Kidney (tissue), 14 donors: ENCODE data around the gene ADGRE2. TPM values are rescaled to one million over a fixed set of nuclear protein-coding genes. Genes with fewer than 3 reads are reported as not detected.
"Not testable (repeated sequence)": the region's sequence is repeated elsewhere in the genome, so short reads cannot be mapped to it uniquely, and the experiment has no call there.

ENCODE experiments used
- DNase-seq, 5 donors: peaks; one replicate each; pipeline ENCODE4 v3.0.0-alpha.2; 2013 to 2020
- FAIRE-seq: peaks from 2 replicates; lab custom pipeline; 2012; peaks lifted over from hg19 to GRCh38; lab: Jason Lieb, UNC
- H3K27ac ChIP-seq, 2 donors: one replicate each; pipeline ENCODE4 v1.7.0; 2013; ENCODE audit warnings: low read depth in 2 of 2, low read length in 2 of 2, inconsistent platforms in 1 of 2
- H3K27me3 ChIP-seq: one replicate; pipeline ENCODE4 v1.7.1; 2013; ENCODE audit warnings: low read length, inconsistent platforms; ENCODE audit not compliant: control insufficient read depth, insufficient read depth
- H3K36me3 ChIP-seq, 3 donors: one replicate each; pipeline versions ENCODE4 v1.7.0 to v1.7.1; 2013; ENCODE audit warnings: low read length in 3 of 3, control low read depth in 1 of 3, inconsistent platforms in 1 of 3; ENCODE audit not compliant: insufficient read depth in 3 of 3, control insufficient read depth in 2 of 3
- H3K4me1 ChIP-seq, 3 donors: one replicate each; pipeline versions ENCODE4 v1.7.0 to v1.7.1; 2013; ENCODE audit warnings: low read length in 3 of 3, inconsistent platforms in 1 of 3, low read depth in 1 of 3; ENCODE audit not compliant: control insufficient read depth in 2 of 3, insufficient read depth in 2 of 3
- H3K4me3 ChIP-seq, 3 donors: one replicate each; pipeline versions ENCODE4 v1.7.0 to v1.8.1; 2013; ENCODE audit warnings: low read length in 3 of 3, control low read depth in 1 of 3, inconsistent platforms in 1 of 3
- H3K9ac ChIP-seq, 3 donors: one replicate each; pipeline versions ENCODE4 v1.7.0 to v1.7.1; 2013; ENCODE audit warnings: low read length in 3 of 3, control low read depth in 1 of 3, inconsistent platforms in 1 of 3
- H3K9me3 ChIP-seq, 3 donors: one replicate each; pipeline versions ENCODE4 v1.7.0 to v1.7.1; 2013; ENCODE audit warnings: low read length in 3 of 3, control low read depth in 1 of 3, inconsistent platforms in 1 of 3; ENCODE audit not compliant: control insufficient read depth in 2 of 3, insufficient read depth in 1 of 3
- CTCF ChIP-seq: IDR thresholded peaks from 3 replicates; pipeline ENCODE4 v1.5.1; 2012; ENCODE audit warnings: mild to moderate bottlenecking, moderate library complexity, borderline replicate concordance; ENCODE audit not compliant: insufficient read depth; ENCODE audit errors: extremely low read depth
- intact Hi-C: fragments of 100-400 bp; cut with DNase I; formaldehyde crosslinking; loops from one replicate; pipeline ENCODE4 v1.11.1; 2022
- polyA plus RNA-seq: library from polyadenylated mRNA; stranded (reverse); fragments of 350-450 nt; fragmentation: Illumina TruSeq; extraction: RNeasy Lipid Tissue Mini Kit (QIAGEN cat#74804); gene quantifications from one replicate; pipeline ENCODE4 v1.2.3, GENCODE V29; 2014; ENCODE audit warnings: low read depth, low replicate concordance; ENCODE audit not compliant: insufficient read depth
- total RNA-seq: library from RNA; stranded (reverse); fragmentation: NEBNext Ultra II Directional; extraction: Animal tissue kit (Norgen Biotek cat#: 25700); gene quantifications from one replicate; pipeline ENCODE4 v1.2.1, GENCODE V29; 2021
- donor health status: control.
- donor health status: control.
- donor health status: control.
- donor health status: control.
- donor health status: control.
- donor health status: DM: yes; HTN: yes; CAD: no.
- donor health status: Normal renal cell carcinoma (clear cell type).

Gene ADGRE2
- total and polyA plus RNA-seq, 2 donors from 2014 or later = 0.15 to 10.4 TPM

GRCh38 chr19:14786421-14786851 is 8.1 kb upstream of the ADGRE2 start:
- intact Hi-C loops = no loop called here
- Histone ChIP-seq H3K4me3 (no peak overlapping the region), H3K36me3 (no peaks in the 10 kb centered on the region), H3K27ac (no peak overlapping the region), H3K9ac (no peak overlapping the region), H3K9me3 (no peaks in the 10 kb centered on the region), H3K27me3 (no peaks in the 10 kb centered on the region), H3K4me1 (no peaks in the 10 kb centered on the region)
- TF ChIP-seq CTCF = peak; percentile 53
- DNase-seq = peak; percentile 25 to 84 (median 45)
- no peak for FAIRE-seq

- intact Hi-C loops = not testable (repeated sequence)
Measured at GRCh38 chr19:14785102-14785793, 6.9 kb upstream of the ADGRE2 start.

GRCh38 chr19:14784730-14785101 is 6.4 kb upstream of the ADGRE2 start:
- H3K27me3 ChIP-seq, H3K9me3 ChIP-seq, H3K4me3 ChIP-seq, intact Hi-C loops, H3K27ac ChIP-seq, FAIRE-seq, H3K4me1 ChIP-seq, H3K36me3 ChIP-seq, H3K9ac ChIP-seq: not testable (repeated sequence)
- peak in 2 of 5 donors; percentile 16 to 90 for DNase-seq

More at GRCh38 chr19:14785102-14785793, 6.9 kb upstream of the ADGRE2 start:
- FAIRE-seq, H3K4me1 ChIP-seq, H3K4me3 ChIP-seq, H3K27me3 ChIP-seq, H3K9me3 ChIP-seq, H3K9ac ChIP-seq, H3K27ac ChIP-seq, H3K36me3 ChIP-seq: not testable (repeated sequence)
- DNase-seq = peak in 1 of 5 donors; percentile 15

GRCh38 chr19:14783410-14783998 is 5.1 kb upstream of the ADGRE2 start:
- H3K4me3 ChIP-seq, H3K9ac ChIP-seq, H3K9me3 ChIP-seq, H3K36me3 ChIP-seq, H3K27me3 ChIP-seq, DNase-seq, H3K4me1 ChIP-seq, FAIRE-seq, H3K27ac ChIP-seq, intact Hi-C loops: not testable (repeated sequence)
